K562 (cell line): Measurements from ENCODE around the gene SCARF2. TPM values are rescaled to one million over a fixed set of nuclear protein-coding genes. Genes with fewer than 3 reads are reported as not detected.
A peak's percentile ranks its signal among the peaks of the same experiment; 100 is the strongest.

ENCODE experiments used
- ASH1L ChIP-seq: fragments of 450-650 bp; IDR thresholded peaks from 2 replicates; pipeline ENCODE4 v1.6.1; 2018; ENCODE audit warnings: borderline replicate concordance, mild to moderate bottlenecking, low read depth; ENCODE audit not compliant: partially characterized antibody
- BRCA1 ChIP-seq, 2 experiments: fragments of 450-650 bp in 1 of 2; sonication (generic) in 1 of 2; formaldehyde crosslinking in 1 of 2; IDR thresholded peaks; 2 replicates each; pipeline versions ENCODE4 v1.5.0 to v1.6.1; 2017 to 2020; ENCODE audit warnings: mild to moderate bottlenecking in 1 of 2, missing genetic modification reagents in 1 of 2
- FOXA1 ChIP-seq: fragments of 450-650 bp; IDR thresholded peaks from 2 replicates; pipeline ENCODE4 v1.6.1; 2016; ENCODE audit warnings: mild to moderate bottlenecking, borderline replicate concordance
- HDAC6 ChIP-seq: IDR thresholded peaks from 2 replicates; pipeline ENCODE4 v1.6.1; 2012; ENCODE audit warnings: low read depth, mild to moderate bottlenecking, control low read depth, inconsistent platforms, low read length, moderate library complexity
- HMG20B ChIP-seq: fragments of 250-450 bp; sonication (Bioruptor Pico); IDR thresholded peaks from 2 replicates; pipeline ENCODE4 v1.5.0; 2021; ENCODE audit warnings: mild to moderate bottlenecking
- LCOR ChIP-seq: sonication (generic); formaldehyde crosslinking; IDR thresholded peaks from 2 replicates; pipeline ENCODE4 v1.8.0; 2022; ENCODE audit warnings: mild to moderate bottlenecking, missing genetic modification reagents
- NFIX ChIP-seq: fragments of 250-450 bp; sonication (Bioruptor Pico); IDR thresholded peaks from 2 replicates; pipeline ENCODE4 v1.4.0; 2020; ENCODE audit warnings: low read depth, mild to moderate bottlenecking, moderate library complexity
- NONO ChIP-seq, 2 experiments: fragments of 200-400 bp in 1 of 2; fragments of 450-650 bp in 1 of 2; formaldehyde crosslinking in 1 of 2; IDR thresholded peaks; 2 replicates each; pipeline ENCODE4 v1.6.1; 2017; ENCODE audit warnings: low read depth in 2 of 2, mild to moderate bottlenecking in 2 of 2, moderate library complexity in 2 of 2, low read length in 1 of 2
- PHTF2 ChIP-seq: fragments of 250-450 bp; sonication (Bioruptor Pico); IDR thresholded peaks from 2 replicates; pipeline ENCODE4 v1.5.0; 2021; ENCODE audit warnings: mild to moderate bottlenecking
- POLR2H ChIP-seq: IDR thresholded peaks from 2 replicates; pipeline ENCODE4 v1.6.1; 2016; ENCODE audit warnings: missing genetic modification characterization, low read depth, mild to moderate bottlenecking, control low read depth, missing compliant biosample characterization, moderate library complexity
- RNF2 ChIP-seq: sonication (generic); IDR thresholded peaks from 2 replicates; pipeline ENCODE4 v1.6.1; 2016
- U2AF2 ChIP-seq: fragments of 200-400 bp; formaldehyde crosslinking; optimal IDR thresholded peaks from 2 replicates; pipeline ENCODE3; 2017; ENCODE audit warnings: low read depth, mild to moderate bottlenecking, low read length
- ZNF175 ChIP-seq: fragments of 200-800 bp; sonication (Bioruptor generic); IDR thresholded peaks from 2 replicates; pipeline ENCODE4 v1.6.1; 2016; ENCODE audit warnings: low read depth, mild to moderate bottlenecking, missing genetic modification characterization, missing compliant biosample characterization
- ZNF239 ChIP-seq: fragments of 250-450 bp; sonication (Bioruptor Pico); IDR thresholded peaks from 2 replicates; pipeline ENCODE4 v1.4.0; 2020; ENCODE audit warnings: mild to moderate bottlenecking
- ZNF75A ChIP-seq: fragments of 450-650 bp; formaldehyde crosslinking; IDR thresholded peaks from 2 replicates; pipeline ENCODE4 v1.4.0; 2020; ENCODE audit warnings: mild to moderate bottlenecking
- polyA plus RNA-seq, 8 experiments: library from polyadenylated mRNA; depleted of rRNA in 4 of 8; stranded (reverse) in 5 of 8; unstranded in 3 of 8; fragments of >200 nt; fragmentation: Nextera tagmentation in 2 of 8; fragmentation: Illumina TruSeq in 1 of 8; extraction: Ambion mirVana in 2 of 8; extraction: Trizol in 1 of 8; gene quantifications; 2 replicates each; pipeline versions ENCODE4 v1.2.1 to v1.2.3, GENCODE V29; 2011 to 2014; ENCODE audit warnings: inconsistent platforms in 1 of 8, missing spikeins in 1 of 8
- total RNA-seq, 7 experiments: library from RNA; depleted of rRNA in 6 of 7; stranded (reverse); fragments of >200 nt in 6 of 7; fragmentation: Illumina TruSeq in 2 of 7; extraction: Trizol in 2 of 7; gene quantifications; 2 replicates each; pipeline versions ENCODE4 v1.2.1 to v1.2.3, GENCODE V29; 2011 to 2021; ENCODE audit warnings: low replicate concordance in 1 of 7
- TF ChIP-seq, protein P1 (sequence below): fragments of 250-450 bp; sonication (Bioruptor Pico); IDR thresholded peaks from 2 replicates; pipeline ENCODE4 v1.8.0; 2022; ENCODE audit warnings: inconsistent platforms
- TF ChIP-seq, protein P2 (sequence below): sonication (generic); formaldehyde crosslinking; IDR thresholded peaks from 2 replicates; pipeline ENCODE4 v1.8.0; 2022; ENCODE audit warnings: mild to moderate bottlenecking, missing genetic modification reagents
- TF ChIP-seq, protein P3 (sequence below): fragments of 250-450 bp; sonication (Bioruptor Pico); IDR thresholded peaks from 2 replicates; pipeline ENCODE4 v1.8.0; 2021; ENCODE audit warnings: moderate library complexity, mild to moderate bottlenecking, inconsistent platforms
- TF ChIP-seq, protein P4 (sequence below): sonication (generic); formaldehyde crosslinking; IDR thresholded peaks from 2 replicates; pipeline ENCODE4 v1.9.0; 2022; ENCODE audit warnings: mild to moderate bottlenecking, missing genetic modification reagents
- TF ChIP-seq, protein P5 (sequence below), 3 experiments: IDR thresholded peaks in 2 of 3; conservative IDR thresholded peaks in 1 of 3; 2 replicates each; pipeline ENCODE4 v1.5.1; 2011 to 2012; ENCODE audit warnings: low read length in 3 of 3, mild to moderate bottlenecking in 3 of 3, control low read depth in 2 of 3, improper control_type of control experiment in 1 of 3, inconsistent platforms in 1 of 3, low read depth in 1 of 3, mixed read lengths in 1 of 3, moderate library complexity in 1 of 3; ENCODE audit not compliant: insufficient read depth in 2 of 3
- TF ChIP-seq, protein P6 (sequence below): sonication (generic); formaldehyde crosslinking; IDR thresholded peaks from 2 replicates; pipeline ENCODE4 v1.8.1; 2022; ENCODE audit warnings: missing genetic modification reagents

The SCARF2 gene
- total and polyA plus RNA-seq, 9 of the 15 experiments (the other 6 are each of a cell fraction or from before 2014, with no cell fraction given): 0.06 to 0.32 (median 0.21) TPM; not detected in 5

DNA sequence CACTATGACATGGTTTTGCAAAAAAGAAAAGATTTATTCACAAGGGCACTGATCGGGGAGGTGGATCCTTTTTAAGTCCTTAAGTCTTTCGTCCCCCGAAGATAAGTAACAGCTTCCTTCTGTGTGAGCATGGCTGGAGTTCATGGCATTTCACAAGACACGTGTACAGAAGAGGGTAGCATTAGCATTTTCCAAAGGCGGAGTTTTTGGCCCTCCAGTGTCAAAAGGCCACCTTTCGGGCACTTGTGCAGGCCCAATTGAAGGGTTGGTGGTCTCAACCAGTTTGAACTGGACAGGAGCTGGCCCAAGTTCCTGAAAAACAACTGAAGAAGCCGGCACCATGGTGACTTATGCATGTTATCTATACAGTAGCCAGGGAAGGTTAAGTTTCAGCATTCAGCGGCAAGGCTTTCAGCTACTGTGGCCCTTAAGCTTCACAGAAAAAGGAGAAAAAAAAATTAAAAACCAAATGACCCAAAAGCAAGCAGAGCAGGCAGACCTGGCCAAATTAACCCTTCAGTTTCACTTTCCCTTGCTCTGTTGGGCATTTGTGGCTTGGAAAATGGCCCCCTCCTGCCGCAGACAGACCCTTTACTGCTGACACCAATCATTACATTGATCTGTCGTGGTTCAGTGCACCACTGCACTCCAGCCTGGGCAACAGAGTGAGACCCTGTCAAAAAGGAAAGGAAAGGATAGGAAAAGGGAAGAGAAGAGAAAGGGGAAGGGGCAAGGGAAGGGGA lies 25.0 kb downstream of the SCARF2 start (continued):
- TF ChIP-seq ASH1L (no peak), PHTF2 (no peak), RNF2 (no peak), HMG20B (CRISPR knock-in tag) (no peak), LCOR (no peak), NONO (IDR thresholded peaks at IDR 0.05; ENCODE audit: low read depth in 2 of 2, low read length in 1 of 2) (no peak), NFIX (CRISPR knock-in tag) (no peak), ZNF175 (CRISPR knock-in tag) (no peak; the same call in 1 of the 2 replicates), U2AF2 (no peak), FOXA1 (no peak), BRCA1 (IDR thresholded peaks at IDR 0.05) (no peak), BRCA1 (CRISPR knock-in tag; IDR thresholded peaks at IDR 0.05) (no peak), ZNF239 (CRISPR knock-in tag) (no peak; the same call in 1 of the 2 replicates), POLR2H (tag) (no peak), ZNF75A (no peak), HDAC6 (no peak)
- TF ChIP-seq, protein P1, sequence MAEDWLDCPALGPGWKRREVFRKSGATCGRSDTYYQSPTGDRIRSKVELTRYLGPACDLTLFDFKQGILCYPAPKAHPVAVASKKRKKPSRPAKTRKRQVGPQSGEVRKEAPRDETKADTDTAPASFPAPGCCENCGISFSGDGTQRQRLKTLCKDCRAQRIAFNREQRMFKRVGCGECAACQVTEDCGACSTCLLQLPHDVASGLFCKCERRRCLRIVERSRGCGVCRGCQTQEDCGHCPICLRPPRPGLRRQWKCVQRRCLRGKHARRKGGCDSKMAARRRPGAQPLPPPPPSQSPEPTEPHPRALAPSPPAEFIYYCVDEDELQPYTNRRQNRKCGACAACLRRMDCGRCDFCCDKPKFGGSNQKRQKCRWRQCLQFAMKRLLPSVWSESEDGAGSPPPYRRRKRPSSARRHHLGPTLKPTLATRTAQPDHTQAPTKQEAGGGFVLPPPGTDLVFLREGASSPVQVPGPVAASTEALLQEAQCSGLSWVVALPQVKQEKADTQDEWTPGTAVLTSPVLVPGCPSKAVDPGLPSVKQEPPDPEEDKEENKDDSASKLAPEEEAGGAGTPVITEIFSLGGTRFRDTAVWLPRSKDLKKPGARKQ: peak; percentile 76; the same call in 1 of the 2 replicates
- TF ChIP-seq, protein P2, sequence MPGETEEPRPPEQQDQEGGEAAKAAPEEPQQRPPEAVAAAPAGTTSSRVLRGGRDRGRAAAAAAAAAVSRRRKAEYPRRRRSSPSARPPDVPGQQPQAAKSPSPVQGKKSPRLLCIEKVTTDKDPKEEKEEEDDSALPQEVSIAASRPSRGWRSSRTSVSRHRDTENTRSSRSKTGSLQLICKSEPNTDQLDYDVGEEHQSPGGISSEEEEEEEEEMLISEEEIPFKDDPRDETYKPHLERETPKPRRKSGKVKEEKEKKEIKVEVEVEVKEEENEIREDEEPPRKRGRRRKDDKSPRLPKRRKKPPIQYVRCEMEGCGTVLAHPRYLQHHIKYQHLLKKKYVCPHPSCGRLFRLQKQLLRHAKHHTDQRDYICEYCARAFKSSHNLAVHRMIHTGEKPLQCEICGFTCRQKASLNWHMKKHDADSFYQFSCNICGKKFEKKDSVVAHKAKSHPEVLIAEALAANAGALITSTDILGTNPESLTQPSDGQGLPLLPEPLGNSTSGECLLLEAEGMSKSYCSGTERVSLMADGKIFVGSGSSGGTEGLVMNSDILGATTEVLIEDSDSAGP (CRISPR knock-in tag): no peak
- TF ChIP-seq, protein P3, sequence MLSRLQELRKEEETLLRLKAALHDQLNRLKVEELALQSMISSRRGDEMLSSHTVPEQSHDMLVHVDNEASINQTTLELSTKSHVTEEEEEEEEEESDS (CRISPR knock-in tag): no peak
- TF ChIP-seq, protein P4, sequence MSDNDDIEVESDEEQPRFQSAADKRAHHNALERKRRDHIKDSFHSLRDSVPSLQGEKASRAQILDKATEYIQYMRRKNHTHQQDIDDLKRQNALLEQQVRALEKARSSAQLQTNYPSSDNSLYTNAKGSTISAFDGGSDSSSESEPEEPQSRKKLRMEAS (CRISPR knock-in tag): peak; percentile 80; the same call in 1 of the 2 replicates
- TF ChIP-seq, protein P5, sequence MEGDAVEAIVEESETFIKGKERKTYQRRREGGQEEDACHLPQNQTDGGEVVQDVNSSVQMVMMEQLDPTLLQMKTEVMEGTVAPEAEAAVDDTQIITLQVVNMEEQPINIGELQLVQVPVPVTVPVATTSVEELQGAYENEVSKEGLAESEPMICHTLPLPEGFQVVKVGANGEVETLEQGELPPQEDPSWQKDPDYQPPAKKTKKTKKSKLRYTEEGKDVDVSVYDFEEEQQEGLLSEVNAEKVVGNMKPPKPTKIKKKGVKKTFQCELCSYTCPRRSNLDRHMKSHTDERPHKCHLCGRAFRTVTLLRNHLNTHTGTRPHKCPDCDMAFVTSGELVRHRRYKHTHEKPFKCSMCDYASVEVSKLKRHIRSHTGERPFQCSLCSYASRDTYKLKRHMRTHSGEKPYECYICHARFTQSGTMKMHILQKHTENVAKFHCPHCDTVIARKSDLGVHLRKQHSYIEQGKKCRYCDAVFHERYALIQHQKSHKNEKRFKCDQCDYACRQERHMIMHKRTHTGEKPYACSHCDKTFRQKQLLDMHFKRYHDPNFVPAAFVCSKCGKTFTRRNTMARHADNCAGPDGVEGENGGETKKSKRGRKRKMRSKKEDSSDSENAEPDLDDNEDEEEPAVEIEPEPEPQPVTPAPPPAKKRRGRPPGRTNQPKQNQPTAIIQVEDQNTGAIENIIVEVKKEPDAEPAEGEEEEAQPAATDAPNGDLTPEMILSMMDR (IDR thresholded peaks at IDR 0.05 in 2 of 3, conservative IDR thresholded peaks at IDR 0.05 in 1 of 3; ENCODE audit: insufficient read depth in 2 of 3, low read depth in 1 of 3, low read length in 3 of 3): no peak
- TF ChIP-seq, protein P6, sequence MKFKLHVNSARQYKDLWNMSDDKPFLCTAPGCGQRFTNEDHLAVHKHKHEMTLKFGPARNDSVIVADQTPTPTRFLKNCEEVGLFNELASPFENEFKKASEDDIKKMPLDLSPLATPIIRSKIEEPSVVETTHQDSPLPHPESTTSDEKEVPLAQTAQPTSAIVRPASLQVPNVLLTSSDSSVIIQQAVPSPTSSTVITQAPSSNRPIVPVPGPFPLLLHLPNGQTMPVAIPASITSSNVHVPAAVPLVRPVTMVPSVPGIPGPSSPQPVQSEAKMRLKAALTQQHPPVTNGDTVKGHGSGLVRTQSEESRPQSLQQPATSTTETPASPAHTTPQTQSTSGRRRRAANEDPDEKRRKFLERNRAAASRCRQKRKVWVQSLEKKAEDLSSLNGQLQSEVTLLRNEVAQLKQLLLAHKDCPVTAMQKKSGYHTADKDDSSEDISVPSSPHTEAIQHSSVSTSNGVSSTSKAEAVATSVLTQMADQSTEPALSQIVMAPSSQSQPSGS (CRISPR knock-in tag): no peak
